Natural killer cell (primary cell): ENCODE data around the gene DSN1. TPM values are rescaled to one million over a fixed set of nuclear protein-coding genes. Genes with fewer than 3 reads are reported as not detected.

Experiments
- ATAC-seq, 3 donors: fragments of 150-1000 bp in 2 of 3; fragments of 200-7000 bp in 1 of 3; cut with Tn5 transposase; 1 replicate in 1 of 3; 2 replicates in 2 of 3; pipeline ENCODE4 v1.10.0; 2021; ENCODE audit warnings: mild to moderate bottlenecking in 2 of 3, moderate library complexity in 2 of 3
- DNase-seq, 2 donors: peaks; one replicate each; pipeline versions ENCODE4 v3.0.0 to v3.0.0-alpha.2; 2013 to 2021; ENCODE audit warnings: mixed read lengths in 1 of 2
- H3K27ac ChIP-seq: one replicate; pipeline ENCODE4 v1.5.1; 2013; ENCODE audit warnings: mild to moderate bottlenecking, low read length
- H3K27me3 ChIP-seq: one replicate; pipeline ENCODE4 v1.6.1; 2013; ENCODE audit warnings: low read length; ENCODE audit not compliant: control insufficient read depth, insufficient read depth
- H3K36me3 ChIP-seq: one replicate; pipeline ENCODE4 v1.6.1; 2013; ENCODE audit warnings: low read length; ENCODE audit not compliant: control insufficient read depth, insufficient read depth
- H3K4me1 ChIP-seq: one replicate; pipeline ENCODE4 v1.6.1; 2013; ENCODE audit warnings: low read length; ENCODE audit not compliant: control insufficient read depth, insufficient read depth
- H3K4me3 ChIP-seq: one replicate; pipeline ENCODE4 v1.5.1; 2013; ENCODE audit warnings: low read length
- H3K9me3 ChIP-seq: one replicate; pipeline ENCODE4 v1.6.1; 2013; ENCODE audit warnings: low read length; ENCODE audit not compliant: control insufficient read depth, insufficient read depth
- H3K27ac Mint-ChIP-seq, 2 donors: one replicate each; pipeline ENCODE4 v1.8.0; 2022; ENCODE audit warnings: mild to moderate bottlenecking in 2 of 2, mixed read lengths in 2 of 2, moderate library complexity in 1 of 2
- H3K27me3 Mint-ChIP-seq, 2 donors: one replicate each; pipeline ENCODE4 v1.8.0; 2022; ENCODE audit warnings: low read depth in 2 of 2, mixed read lengths in 2 of 2
- H3K36me3 Mint-ChIP-seq: one replicate; pipeline ENCODE4 v1.8.0; 2022; ENCODE audit warnings: mixed read lengths
- H3K4me1 Mint-ChIP-seq, 2 donors: one replicate each; pipeline ENCODE4 v1.8.0; 2022; ENCODE audit warnings: mixed read lengths in 2 of 2
- H3K4me3 Mint-ChIP-seq: one replicate; pipeline ENCODE4 v1.8.0; 2022; ENCODE audit warnings: mild to moderate bottlenecking, moderate library complexity, mixed read lengths
- H3K9me3 Mint-ChIP-seq, 2 donors: one replicate each; pipeline ENCODE4 v1.8.0; 2022; ENCODE audit warnings: mixed read lengths in 2 of 2
- CTCF ChIP-seq: fragments of 200-600 bp; IDR thresholded peaks from one replicate; pipeline ENCODE4 v1.8.0; 2022; ENCODE audit warnings: antibody characterized with exemption
- WGBS: methylation state at CpG from one replicate; pipeline ENCODE4 v1.1.7; 2013; ENCODE audit warnings: missing lambda C conversion rate; ENCODE audit not compliant: insufficient coverage; 5-methylcytosine and 5-hydroxymethylcytosine counted together
- intact Hi-C: fragments of 100-400 bp; cut with micrococcal nuclease; formaldehyde crosslinking; loops from one replicate; pipeline ENCODE4 v1.14.2; 2022
- total RNA-seq, 4 donors: library from RNA; stranded (reverse); fragments of 120-200 nt in 1 of 4; gene quantifications; one replicate each; pipeline versions ENCODE4 v1.2.3 to v1.2.4, GENCODE V29; 2013 to 2022

DSN1 gene
- total RNA-seq, 3 donors from 2014 or later (not counting 1 experiment from before 2014, with no cell fraction given) = 15.8 to 19.1 (median 15.8) TPM

GRCh38 chr20:36717021-36717420, 56.5 kb downstream of the DSN1 start:
- intact Hi-C loops = no loop called here
- Mint-ChIP-seq H3K27me3 (no peaks in the 10 kb centered on the region), H3K27ac (no peak overlapping the region), H3K4me1 (no peaks in the 10 kb centered on the region), H3K36me3 (no peaks in the 10 kb centered on the region), H3K9me3 (no peaks in the 10 kb centered on the region), H3K4me3 (no peak overlapping the region)
- H3K36me3 ChIP-seq = peaks cover 2% of the 10 kb centered on the region
- H3K4me3 ChIP-seq = no peak overlapping the region
- no peaks in the 10 kb centered on the region for H3K27me3 ChIP-seq
- 92% methylated on average over 3 of the region's 3 CpGs for WGBS
- TF ChIP-seq CTCF = no peak
- no peak for ATAC-seq
- no peak overlapping the region for H3K27ac ChIP-seq
- no peak for DNase-seq
- H3K4me1 ChIP-seq = no peaks in the 10 kb centered on the region
- H3K9me3 ChIP-seq = no peaks in the 10 kb centered on the region

- no peaks in the 10 kb centered on the region for H3K36me3 Mint-ChIP-seq
- no peaks in the 10 kb centered on the region for H3K27me3 Mint-ChIP-seq
- H3K4me3 Mint-ChIP-seq = no peak overlapping the region
- intact Hi-C loops = no loop called here
- WGBS = 93% methylated on average over 1 of the region's 1 CpG
- Histone ChIP-seq H3K4me1 (no peaks in the 10 kb centered on the region), H3K4me3 (no peak overlapping the region), H3K27ac (no peak overlapping the region), H3K9me3 (no peaks in the 10 kb centered on the region), H3K36me3 (no peaks in the 10 kb centered on the region), H3K27me3 (no peaks in the 10 kb centered on the region)
- H3K27ac Mint-ChIP-seq = no peak overlapping the region
- no peaks in the 10 kb centered on the region for H3K4me1 Mint-ChIP-seq
- ATAC-seq (no peak), DNase-seq (no peak)
- no peaks in the 10 kb centered on the region for H3K9me3 Mint-ChIP-seq
- no peak for TF ChIP-seq CTCF
Observed at GRCh38 chr20:36712775-36713174, 60.8 kb downstream of the DSN1 start.

GRCh38 chr20:36709126-36709525, 64.4 kb downstream of the DSN1 start:
- no peak for DNase-seq
- no peaks in the 10 kb centered on the region for H3K36me3 Mint-ChIP-seq

More at GRCh38 chr20:36709126-36709525, 64.4 kb downstream of the DSN1 start:
- Histone ChIP-seq H3K9me3 (no peaks in the 10 kb centered on the region), H3K27me3 (no peaks in the 10 kb centered on the region), H3K36me3 (no peaks in the 10 kb centered on the region), H3K27ac (no peak overlapping the region), H3K4me3 (no peak overlapping the region), H3K4me1 (no peaks in the 10 kb centered on the region)
- WGBS = 94% methylated on average over 5 of the region's 5 CpGs
- Mint-ChIP-seq H3K27ac (no peak overlapping the region), H3K4me1 (no peaks in the 10 kb centered on the region), H3K27me3 (no peaks in the 10 kb centered on the region), H3K9me3 (no peaks in the 10 kb centered on the region), H3K4me3 (no peak overlapping the region)
- ATAC-seq = no peak
- TF ChIP-seq CTCF = no peak
- intact Hi-C loops = no loop called here
